Endothelial cell (in vitro differentiated cells): Measurements from ENCODE around the gene FPR3. TPM values are rescaled to one million over a fixed set of nuclear protein-coding genes. Genes with fewer than 3 reads are reported as not detected.

Source experiments
- DNase-seq: peaks from one replicate; pipeline ENCODE4 v3.0.0; 2021; ENCODE audit warnings: low spot score
- H3K27ac Mint-ChIP-seq: one replicate; pipeline ENCODE4 v1.8.0; 2021; ENCODE audit warnings: mixed read lengths, inconsistent platforms; ENCODE audit not compliant: unreplicated experiment
- H3K27me3 Mint-ChIP-seq: one replicate; pipeline ENCODE4 v1.8.0; 2021; ENCODE audit warnings: mild to moderate bottlenecking, moderate library complexity, mixed read lengths, inconsistent platforms; ENCODE audit not compliant: unreplicated experiment
- H3K36me3 Mint-ChIP-seq: one replicate; pipeline ENCODE4 v1.8.0; 2021; ENCODE audit warnings: mild to moderate bottlenecking, low read depth, mixed read lengths, inconsistent platforms; ENCODE audit not compliant: unreplicated experiment
- H3K4me1 Mint-ChIP-seq: one replicate; pipeline ENCODE4 v1.8.0; 2021; ENCODE audit warnings: mild to moderate bottlenecking, mixed read lengths, inconsistent platforms; ENCODE audit not compliant: unreplicated experiment
- H3K4me3 Mint-ChIP-seq: one replicate; pipeline ENCODE4 v1.8.0; 2021; ENCODE audit warnings: mild to moderate bottlenecking, mixed read lengths, inconsistent platforms; ENCODE audit not compliant: unreplicated experiment
- H3K9me3 Mint-ChIP-seq: one replicate; pipeline ENCODE4 v1.8.0; 2021; ENCODE audit warnings: mixed read lengths, inconsistent platforms; ENCODE audit not compliant: unreplicated experiment
- CTCF ChIP-seq: fragments of 200-600 bp; sonication (generic); IDR thresholded peaks from one replicate; pipeline ENCODE4 v1.5.0; 2021; ENCODE audit warnings: antibody characterized with exemption; ENCODE audit not compliant: unreplicated experiment
- total RNA-seq: library from RNA; stranded (reverse); fragmentation: NEBNext Ultra II Directional; extraction: Animal tissue kit (Norgen Biotek cat#: 25700); gene quantifications from one replicate; pipeline ENCODE4 v1.2.1, GENCODE V29; 2021; ENCODE audit not compliant: unreplicated experiment

FPR3 gene
- total RNA-seq, 1 donor from 2014 or later: not detected

GRCh38 chr19:51807111-51807701 is 12.2 kb downstream of the FPR3 start:
- TF ChIP-seq CTCF: no peak
- H3K4me3 Mint-ChIP-seq: no peak overlapping the region
- H3K27ac Mint-ChIP-seq: no peak overlapping the region
- H3K9me3 Mint-ChIP-seq: peaks cover 15% of the 10 kb centered on the region
- no peak for DNase-seq
- peaks cover 3% of the 10 kb centered on the region for H3K36me3 Mint-ChIP-seq
- H3K4me1 Mint-ChIP-seq: no peaks in the 10 kb centered on the region
- H3K27me3 Mint-ChIP-seq: no peaks in the 10 kb centered on the region

GRCh38 chr19:51807925-51808324 is 13.0 kb downstream of the FPR3 start:
- no peaks in the 10 kb centered on the region for H3K27me3 Mint-ChIP-seq
- TF ChIP-seq CTCF: no peak
- peaks cover 3% of the 10 kb centered on the region for H3K36me3 Mint-ChIP-seq
- H3K4me1 Mint-ChIP-seq: no peaks in the 10 kb centered on the region
- peaks cover 19% of the 10 kb centered on the region for H3K9me3 Mint-ChIP-seq
- H3K27ac Mint-ChIP-seq: no peak overlapping the region
- DNase-seq: no peak
- H3K4me3 Mint-ChIP-seq: no peak overlapping the region

GRCh38 chr19:51808333-51808986 is 13.5 kb downstream of the FPR3 start:
- Mint-ChIP-seq H3K4me1 (no peaks in the 10 kb centered on the region), H3K9me3 (peaks cover 19% of the 10 kb centered on the region), H3K27ac (no peak overlapping the region), H3K27me3 (no peaks in the 10 kb centered on the region), H3K4me3 (no peak overlapping the region), H3K36me3 (peaks cover 3% of the 10 kb centered on the region)
- no peak for TF ChIP-seq CTCF
- DNase-seq: no peak

- H3K27ac Mint-ChIP-seq: no peak overlapping the region
- no peaks in the 10 kb centered on the region for H3K4me1 Mint-ChIP-seq
- no peak for DNase-seq
- H3K4me3 Mint-ChIP-seq: no peak overlapping the region
- no peak for TF ChIP-seq CTCF
- peaks cover 19% of the 10 kb centered on the region for H3K9me3 Mint-ChIP-seq
- H3K36me3 Mint-ChIP-seq: peaks cover 10% of the 10 kb centered on the region
- peaks cover 2% of the 10 kb centered on the region for H3K27me3 Mint-ChIP-seq
Observed at GRCh38 chr19:51809787-51810186, 14.8 kb downstream of the FPR3 start.

GRCh38 chr19:51810223-51810622 is 15.3 kb downstream of the FPR3 start:
- no peak for DNase-seq
- peaks cover 2% of the 10 kb centered on the region for H3K27me3 Mint-ChIP-seq
- H3K36me3 Mint-ChIP-seq: peaks cover 10% of the 10 kb centered on the region
- H3K9me3 Mint-ChIP-seq: peaks cover 19% of the 10 kb centered on the region
- no peak overlapping the region for H3K4me3 Mint-ChIP-seq
- H3K27ac Mint-ChIP-seq: no peak overlapping the region
- TF ChIP-seq CTCF: no peak
- H3K4me1 Mint-ChIP-seq: no peaks in the 10 kb centered on the region
